ENCODE data around the gene SFI1.

DNA sequence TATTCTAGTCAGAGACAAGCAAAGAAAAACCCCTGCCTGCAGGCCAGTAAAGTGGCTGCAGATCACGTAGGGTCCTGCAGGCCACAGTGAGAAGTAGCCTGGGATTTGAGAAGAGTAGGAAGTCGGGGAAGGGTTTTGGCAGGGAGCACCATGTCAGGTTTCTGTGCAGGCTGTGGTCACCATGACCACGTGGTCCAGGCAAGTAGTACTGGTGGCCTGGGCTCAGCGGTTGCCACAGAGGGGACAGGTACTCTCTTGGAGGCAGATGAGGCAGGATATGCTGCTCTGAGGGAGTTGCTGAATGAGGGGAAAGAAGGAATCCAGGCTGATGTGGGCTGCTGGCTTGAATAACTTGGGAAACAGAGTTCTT, 119.1 kb downstream of the SFI1 start:
- no peak for TF ChIP-seq EP300 (IDR thresholded peaks at IDR 0.05)
- TF ChIP-seq, protein P1, sequence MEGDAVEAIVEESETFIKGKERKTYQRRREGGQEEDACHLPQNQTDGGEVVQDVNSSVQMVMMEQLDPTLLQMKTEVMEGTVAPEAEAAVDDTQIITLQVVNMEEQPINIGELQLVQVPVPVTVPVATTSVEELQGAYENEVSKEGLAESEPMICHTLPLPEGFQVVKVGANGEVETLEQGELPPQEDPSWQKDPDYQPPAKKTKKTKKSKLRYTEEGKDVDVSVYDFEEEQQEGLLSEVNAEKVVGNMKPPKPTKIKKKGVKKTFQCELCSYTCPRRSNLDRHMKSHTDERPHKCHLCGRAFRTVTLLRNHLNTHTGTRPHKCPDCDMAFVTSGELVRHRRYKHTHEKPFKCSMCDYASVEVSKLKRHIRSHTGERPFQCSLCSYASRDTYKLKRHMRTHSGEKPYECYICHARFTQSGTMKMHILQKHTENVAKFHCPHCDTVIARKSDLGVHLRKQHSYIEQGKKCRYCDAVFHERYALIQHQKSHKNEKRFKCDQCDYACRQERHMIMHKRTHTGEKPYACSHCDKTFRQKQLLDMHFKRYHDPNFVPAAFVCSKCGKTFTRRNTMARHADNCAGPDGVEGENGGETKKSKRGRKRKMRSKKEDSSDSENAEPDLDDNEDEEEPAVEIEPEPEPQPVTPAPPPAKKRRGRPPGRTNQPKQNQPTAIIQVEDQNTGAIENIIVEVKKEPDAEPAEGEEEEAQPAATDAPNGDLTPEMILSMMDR (IDR thresholded peaks at IDR 0.05), result no peak
